Heart left ventricle (tissue), 13 donors: ENCODE data around the gene KDM1B.

ENCODE experiments used
- POLR2A ChIP-seq, 2 donors: fragments of 450-650 bp; IDR thresholded peaks; one replicate each; pipeline ENCODE4 v1.6.1; 2017; ENCODE audit warnings: antibody characterized with exemption in 2 of 2, mild to moderate bottlenecking in 2 of 2, moderate library complexity in 2 of 2
- TF ChIP-seq, protein P1 (sequence below), 12 donors: fragments of 200-600 bp; sonication (generic) in 4 of 12; IDR thresholded peaks; one replicate each; pipeline versions ENCODE4 v1.5.0 to v1.8.0; 2018 to 2022; ENCODE audit warnings: antibody characterized with exemption in 12 of 12, mild to moderate bottlenecking in 5 of 12
- donor health status: ischemic (EF 13 %, LVEDD 7.1; RV severe dilation, severe dysfunction).
- donor health status: DM: no; HTN: yes; CAD: no.
- donor health status: DM: no; HTN: no; CAD: no.
- donor health status: ischemic (EF 25% LVEDD 6.9; RV normal size, moderate dysfunction).
- donor health status: ischemic (EF 25% LVEDD 5.7; RV mildly dilated, moderate dysfunction).
- donor health status: ischemic (EF 35%, LVEDD 5.7; RV mildly dilated, moderate dysfunction).
- donor health status: nonischemic (EF 11% LVEDD 7.7; RV severe dilation, severe dysfunction).
- donor health status: DM: yes; HTN: yes; CAD: no.
- donor health status: PGD.
- donor health status: ischemic (EF 29% LVEDD 5.4; RV normal size, mild dysfunction).
- donor health status: nonischemic (EF 23%, LVEDD 6.1; RV moderate dilation, normal function).

DNA sequence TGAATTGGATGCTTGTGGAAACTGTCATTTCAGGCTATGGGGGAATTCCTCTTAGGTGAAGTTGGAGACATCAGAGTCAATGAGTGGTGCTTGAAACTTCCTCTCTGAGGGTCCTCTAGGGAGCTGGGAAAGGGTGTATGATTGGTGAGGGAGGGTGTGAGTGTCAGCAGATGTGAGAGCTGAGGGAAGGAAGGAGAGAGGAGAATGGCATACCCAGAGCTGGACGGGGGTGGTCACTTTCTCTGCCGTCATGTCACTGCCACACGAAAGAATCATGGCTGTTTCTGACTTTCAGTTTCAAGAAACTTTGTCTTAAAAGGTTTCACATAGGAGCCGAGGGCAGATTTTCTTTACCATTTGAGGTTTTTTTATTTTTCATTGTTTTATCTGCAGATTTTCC, 58.8 kb downstream of the KDM1B start:
- TF ChIP-seq POLR2A (IDR thresholded peaks at IDR 0.05): no peak
- TF ChIP-seq, protein P1, sequence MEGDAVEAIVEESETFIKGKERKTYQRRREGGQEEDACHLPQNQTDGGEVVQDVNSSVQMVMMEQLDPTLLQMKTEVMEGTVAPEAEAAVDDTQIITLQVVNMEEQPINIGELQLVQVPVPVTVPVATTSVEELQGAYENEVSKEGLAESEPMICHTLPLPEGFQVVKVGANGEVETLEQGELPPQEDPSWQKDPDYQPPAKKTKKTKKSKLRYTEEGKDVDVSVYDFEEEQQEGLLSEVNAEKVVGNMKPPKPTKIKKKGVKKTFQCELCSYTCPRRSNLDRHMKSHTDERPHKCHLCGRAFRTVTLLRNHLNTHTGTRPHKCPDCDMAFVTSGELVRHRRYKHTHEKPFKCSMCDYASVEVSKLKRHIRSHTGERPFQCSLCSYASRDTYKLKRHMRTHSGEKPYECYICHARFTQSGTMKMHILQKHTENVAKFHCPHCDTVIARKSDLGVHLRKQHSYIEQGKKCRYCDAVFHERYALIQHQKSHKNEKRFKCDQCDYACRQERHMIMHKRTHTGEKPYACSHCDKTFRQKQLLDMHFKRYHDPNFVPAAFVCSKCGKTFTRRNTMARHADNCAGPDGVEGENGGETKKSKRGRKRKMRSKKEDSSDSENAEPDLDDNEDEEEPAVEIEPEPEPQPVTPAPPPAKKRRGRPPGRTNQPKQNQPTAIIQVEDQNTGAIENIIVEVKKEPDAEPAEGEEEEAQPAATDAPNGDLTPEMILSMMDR (IDR thresholded peaks at IDR 0.05): no peak
